SK-N-SH treated with all-trans-retinoic acid at 6 μM for 48 hours (cell line): Measurements from ENCODE around the gene SAMD7.

Experiments
- ATAC-seq: fragments of 200-7000 bp; cut with Tn5 transposase; 3 replicates; pipeline ENCODE4 v1.9.1; 2020; ENCODE audit warnings: mild to moderate bottlenecking, moderate library complexity
- ARNTL ChIP-seq: fragments of 450-650 bp; formaldehyde crosslinking; IDR thresholded peaks from 2 replicates; pipeline ENCODE4 v1.5.0; 2020; ENCODE audit warnings: low read depth, mild to moderate bottlenecking, moderate library complexity, borderline replicate concordance
- BACH2 ChIP-seq: fragments of 250-450 bp; sonication (Bioruptor Pico); IDR thresholded peaks from 2 replicates; pipeline ENCODE4 v1.9.0; 2021; ENCODE audit warnings: mild to moderate bottlenecking, borderline replicate concordance
- CSDC2 ChIP-seq: fragments of 250-450 bp; sonication (Bioruptor Pico); IDR thresholded peaks from 2 replicates; pipeline ENCODE4 v1.5.0; 2020; ENCODE audit warnings: mild to moderate bottlenecking, moderate library complexity
- CSRNP3 ChIP-seq: fragments of 250-450 bp; sonication (Bioruptor Pico); IDR thresholded peaks from 2 replicates; pipeline ENCODE4 v1.5.1; 2021; ENCODE audit warnings: mild to moderate bottlenecking, moderate library complexity
- ESRRG ChIP-seq: fragments of 250-450 bp; sonication (Bioruptor Pico); IDR thresholded peaks from 2 replicates; pipeline ENCODE4 v1.6.1; 2021; ENCODE audit warnings: mild to moderate bottlenecking
- OSR1 ChIP-seq: fragments of 250-450 bp; sonication (Bioruptor Pico); IDR thresholded peaks from 2 replicates; pipeline ENCODE4 v1.8.0; 2022; ENCODE audit warnings: moderate library complexity, mild to moderate bottlenecking, inconsistent platforms
- PATZ1 ChIP-seq: fragments of 250-450 bp; sonication (Bioruptor Pico); IDR thresholded peaks from 2 replicates; pipeline ENCODE4 v1.8.0; 2020; ENCODE audit warnings: mild to moderate bottlenecking, moderate library complexity, borderline replicate concordance
- POU6F1 ChIP-seq: fragments of 250-450 bp; sonication (Bioruptor Pico); IDR thresholded peaks from 2 replicates; pipeline ENCODE4 v1.8.0; 2021; ENCODE audit warnings: low read depth, mild to moderate bottlenecking, moderate library complexity, borderline replicate concordance
- SNAI2 ChIP-seq: fragments of 250-450 bp; sonication (Bioruptor Pico); IDR thresholded peaks from 2 replicates; pipeline ENCODE4 v1.5.0; 2020; ENCODE audit warnings: mild to moderate bottlenecking, moderate library complexity
- TCF4 ChIP-seq: fragments of 250-450 bp; sonication (Bioruptor Pico); IDR thresholded peaks from 2 replicates; pipeline ENCODE4 v1.8.0; 2021; ENCODE audit warnings: mild to moderate bottlenecking, moderate library complexity, borderline replicate concordance
- TSHZ2 ChIP-seq: fragments of 250-450 bp; sonication (Bioruptor Pico); IDR thresholded peaks from 2 replicates; pipeline ENCODE4 v1.5.0; 2020; ENCODE audit warnings: mild to moderate bottlenecking, moderate library complexity
- ZC3H10 ChIP-seq: fragments of 250-450 bp; sonication (Bioruptor Pico); IDR thresholded peaks from 2 replicates; pipeline ENCODE4 v1.5.1; 2021; ENCODE audit warnings: mild to moderate bottlenecking, moderate library complexity
- ZFP3 ChIP-seq: fragments of 250-450 bp; sonication (Bioruptor Pico); IDR thresholded peaks from 2 replicates; pipeline ENCODE4 v1.5.0; 2020; ENCODE audit warnings: mild to moderate bottlenecking, moderate library complexity
- ZFP30 ChIP-seq: fragments of 450-650 bp; formaldehyde crosslinking; IDR thresholded peaks from 2 replicates; pipeline ENCODE4 v1.5.0; 2022; ENCODE audit warnings: mild to moderate bottlenecking, moderate library complexity
- ZNF70 ChIP-seq: fragments of 450-650 bp; formaldehyde crosslinking; IDR thresholded peaks from 2 replicates; pipeline ENCODE4 v1.5.0; 2020; ENCODE audit warnings: mild to moderate bottlenecking, moderate library complexity
- ZNF8 ChIP-seq: fragments of 450-650 bp; formaldehyde crosslinking; IDR thresholded peaks from 2 replicates; pipeline ENCODE4 v1.5.0; 2020; ENCODE audit warnings: mild to moderate bottlenecking, moderate library complexity
- TF ChIP-seq, protein P1 (sequence below): fragments of 250-450 bp; sonication (Bioruptor Pico); IDR thresholded peaks from 2 replicates; pipeline ENCODE4 v1.5.1; 2020; ENCODE audit warnings: low read depth, mild to moderate bottlenecking, moderate library complexity

SAMD7 gene

DNA sequence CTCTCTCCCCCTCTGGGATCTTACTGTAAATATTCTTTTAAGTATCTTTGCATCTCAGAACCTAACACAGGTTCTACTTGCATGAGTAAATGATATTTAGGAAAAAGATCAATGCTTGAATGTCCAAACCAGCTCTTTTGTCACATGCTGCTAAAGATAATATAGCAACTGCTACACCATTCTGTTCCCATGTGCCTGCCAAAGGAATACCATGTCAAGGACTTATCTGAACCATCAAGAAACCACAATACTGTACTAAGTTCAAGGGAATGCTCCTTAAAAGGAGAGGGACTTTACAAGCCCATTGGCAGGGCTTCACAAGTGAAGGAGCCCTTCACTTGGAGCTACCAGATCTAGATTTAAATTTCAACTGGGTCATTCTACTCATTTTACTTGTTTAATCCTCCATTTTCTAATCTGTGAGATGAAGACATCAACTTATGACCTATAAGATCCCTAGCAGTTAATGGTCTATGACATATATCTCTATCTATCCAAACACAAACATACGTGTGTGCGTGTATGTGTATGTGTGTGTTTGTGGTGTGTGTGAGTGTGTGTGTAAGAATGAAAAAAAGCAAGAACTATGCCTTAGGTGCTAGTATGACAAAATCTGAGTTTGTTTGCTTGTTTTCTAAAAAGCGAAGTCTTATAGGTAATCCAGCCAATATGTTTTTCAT is 42.2 kb downstream of the SAMD7 start:
- no peak for ATAC-seq
- no peak for TF ChIP-seq POU6F1 (CRISPR knock-in tag)
- TF ChIP-seq ZNF70 (CRISPR knock-in tag), result no peak
- TF ChIP-seq BACH2 (CRISPR knock-in tag), result no peak
- no peak for TF ChIP-seq TCF4 (CRISPR knock-in tag)
- TF ChIP-seq ZFP3 (CRISPR knock-in tag), result no peak
- no peak for TF ChIP-seq PATZ1 (CRISPR knock-in tag)
- TF ChIP-seq CSRNP3 (CRISPR knock-in tag), result no peak
- TF ChIP-seq, protein P1, sequence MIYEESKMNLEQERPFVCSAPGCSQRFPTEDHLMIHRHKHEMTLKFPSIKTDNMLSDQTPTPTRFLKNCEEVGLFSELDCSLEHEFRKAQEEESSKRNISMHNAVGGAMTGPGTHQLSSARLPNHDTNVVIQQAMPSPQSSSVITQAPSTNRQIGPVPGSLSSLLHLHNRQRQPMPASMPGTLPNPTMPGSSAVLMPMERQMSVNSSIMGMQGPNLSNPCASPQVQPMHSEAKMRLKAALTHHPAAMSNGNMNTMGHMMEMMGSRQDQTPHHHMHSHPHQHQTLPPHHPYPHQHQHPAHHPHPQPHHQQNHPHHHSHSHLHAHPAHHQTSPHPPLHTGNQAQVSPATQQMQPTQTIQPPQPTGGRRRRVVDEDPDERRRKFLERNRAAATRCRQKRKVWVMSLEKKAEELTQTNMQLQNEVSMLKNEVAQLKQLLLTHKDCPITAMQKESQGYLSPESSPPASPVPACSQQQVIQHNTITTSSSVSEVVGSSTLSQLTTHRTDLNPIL (CRISPR knock-in tag), result no peak
- no peak for TF ChIP-seq ZC3H10 (CRISPR knock-in tag)
- no peak for TF ChIP-seq CSDC2 (CRISPR knock-in tag)
- TF ChIP-seq TSHZ2, result no peak
- TF ChIP-seq ARNTL (CRISPR knock-in tag), result no peak

DNA sequence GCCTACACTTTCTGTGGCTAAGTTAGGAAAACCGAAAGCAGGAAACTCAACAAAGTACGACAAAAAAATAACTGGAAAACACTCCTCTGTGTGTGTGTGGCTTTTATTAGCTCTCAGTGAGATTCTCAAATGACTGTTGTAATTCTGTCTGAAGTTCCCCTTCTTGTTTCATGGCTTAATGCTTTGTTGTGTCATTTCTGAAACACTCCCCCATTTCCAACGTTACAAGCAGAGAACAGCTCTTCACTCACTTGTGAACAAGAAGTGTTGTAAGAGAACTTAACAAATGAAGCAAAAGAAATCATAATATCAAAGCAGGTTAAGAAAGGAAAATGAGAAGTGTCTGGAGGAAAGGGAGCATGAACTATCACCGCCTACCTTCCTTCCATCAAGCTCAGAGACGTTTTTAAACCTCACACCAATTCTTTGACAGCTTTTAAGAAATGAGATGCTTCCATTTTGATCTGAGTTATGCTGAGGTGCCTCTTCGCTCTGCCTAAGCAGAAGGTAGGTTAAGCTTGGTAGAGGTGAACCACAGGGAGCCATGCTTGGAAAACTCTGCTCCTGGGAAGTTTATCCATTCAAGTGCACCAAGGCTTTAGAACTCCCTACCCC is 42.9 kb downstream of the SAMD7 start:
- TF ChIP-seq ZFP30 (CRISPR knock-in tag), result no peak
- ATAC-seq, result no peak

- ATAC-seq, result no peak
- TF ChIP-seq ZC3H10 (CRISPR knock-in tag), result no peak
- no peak for TF ChIP-seq ESRRG (CRISPR knock-in tag)
- TF ChIP-seq SNAI2, result no peak
- TF ChIP-seq TSHZ2, result no peak
- TF ChIP-seq OSR1 (CRISPR knock-in tag), result no peak
- TF ChIP-seq CSDC2 (CRISPR knock-in tag), result no peak
- no peak for TF ChIP-seq ZNF8 (CRISPR knock-in tag)
These were observed 44.0 kb downstream of the SAMD7 start for GRCh38 chr3:169955406-169955805.
